Measurements from ENCODE around the gene KCNK1. TPM values are rescaled to one million over a fixed set of nuclear protein-coding genes. Genes with fewer than 3 reads are reported as not detected.

Gene KCNK1
- total RNA-seq, 1 experiment from 2014 or later = 60.6 TPM

GRCh38 chr1:233647073-233647472, 33.2 kb downstream of the KCNK1 start:
- TF ChIP-seq CTCF (conservative IDR thresholded peaks at IDR 0.05) (no peak), EZH2 (IDR thresholded peaks at IDR 0.05; ENCODE audit: low read depth) (no peak)
- POLR2A ChIA-PET (ENCODE audit: unreplicated experiment) = no interaction called here
- CTCF ChIA-PET = no interaction called here
- no peaks in the 10 kb centered on the region; the same call in 1 of the 2 replicates for H4K20me1 ChIP-seq (ENCODE audit: insufficient read depth)
- 0 out of 2 replicates have a peak, but pooled peaks cover 7% of the 10 kb centered on the region for H3K36me3 ChIP-seq (ENCODE audit: low read depth)
- H3K4me3 ChIP-seq = no peak overlapping the region
- intact Hi-C loops (cut with micrococcal nuclease; ENCODE audit: unreplicated experiment) = no loop called here
- no peaks in the 10 kb centered on the region for H3K9me2 ChIP-seq (ENCODE audit: insufficient read depth)
- peaks cover 86% of the 10 kb centered on the region for H3K79me2 ChIP-seq (ENCODE audit: low read depth)
- no peak overlapping the region for H3K27ac ChIP-seq
- no peak overlapping the region for H2AFZ ChIP-seq
- H3K27me3 ChIP-seq (ENCODE audit: insufficient read depth, low read depth) = no peaks in the 10 kb centered on the region
- H3K4me1 ChIP-seq (replicated peaks; ENCODE audit: insufficient read depth) = peaks cover 22% of the 10 kb centered on the region
- peaks cover 5% of the 10 kb centered on the region; the same call in 1 of the 2 replicates for H3F3A ChIP-seq (ENCODE audit: insufficient read depth, low read depth)
- H3K4me2 ChIP-seq = no peak overlapping the region
- BruUV-seq (replicated peaks) = no TSS peak
- H3K9me3 ChIP-seq (ENCODE audit: insufficient read depth, low read depth) = no peaks in the 10 kb centered on the region
- DNase-seq = no peak

DNA sequence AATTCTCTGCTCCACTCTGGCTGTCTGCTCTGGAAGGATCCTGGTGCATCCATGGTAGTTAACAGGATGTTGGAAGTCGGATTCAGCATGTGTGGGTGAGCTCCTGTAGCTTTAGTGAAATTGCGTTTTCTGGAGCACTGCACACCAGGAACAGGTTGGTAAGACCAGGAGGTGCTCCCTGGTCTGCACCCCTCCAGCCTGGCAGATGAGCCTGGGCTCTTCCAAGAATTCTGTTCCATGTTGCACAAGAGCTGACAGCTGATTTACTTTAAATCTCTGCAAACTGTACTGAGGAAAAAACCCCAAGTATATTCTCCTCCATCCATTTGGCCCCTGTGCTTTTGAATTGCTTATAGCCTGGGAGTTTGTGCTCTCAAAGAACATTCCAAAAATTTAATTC, 33.7 kb downstream of the KCNK1 start:
- Histone ChIP-seq H3K4me1 (replicated peaks; ENCODE audit: insufficient read depth) (peaks cover 27% of the 10 kb centered on the region), H3K9me2 (ENCODE audit: insufficient read depth) (no peaks in the 10 kb centered on the region), H3K27ac (no peak overlapping the region), H3K36me3 (ENCODE audit: low read depth) (0 out of 2 replicates have a peak, but pooled peaks cover 7% of the 10 kb centered on the region), H3F3A (ENCODE audit: insufficient read depth, low read depth) (peaks cover 11% of the 10 kb centered on the region; the same call in 1 of the 2 replicates), H4K20me1 (ENCODE audit: insufficient read depth) (no peaks in the 10 kb centered on the region; the same call in 1 of the 2 replicates), H3K79me2 (ENCODE audit: low read depth) (peaks cover 86% of the 10 kb centered on the region), H3K4me3 (no peak overlapping the region), H3K27me3 (ENCODE audit: insufficient read depth, low read depth) (no peaks in the 10 kb centered on the region), H2AFZ (no peak overlapping the region), H3K9me3 (ENCODE audit: insufficient read depth, low read depth) (no peaks in the 10 kb centered on the region), H3K4me2 (no peak overlapping the region)
- TF ChIP-seq CTCF (conservative IDR thresholded peaks at IDR 0.05) (no peak), EZH2 (IDR thresholded peaks at IDR 0.05; ENCODE audit: low read depth) (no peak)
- BruUV-seq (replicated peaks) = no TSS peak
- DNase-seq = no peak
- CTCF ChIA-PET = no interaction called here
- intact Hi-C loops (cut with micrococcal nuclease; ENCODE audit: unreplicated experiment) = no loop called here
- POLR2A ChIA-PET (ENCODE audit: unreplicated experiment) = no interaction called here

GRCh38 chr1:233651061-233651460, 37.2 kb downstream of the KCNK1 start:
- Histone ChIP-seq H3K27me3 (ENCODE audit: insufficient read depth, low read depth) (no peaks in the 10 kb centered on the region), H3K4me1 (replicated peaks; ENCODE audit: insufficient read depth) (peaks cover 62% of the 10 kb centered on the region), H3K27ac (no peak overlapping the region; the same call in 1 of the 2 replicates), H3K9me3 (ENCODE audit: insufficient read depth, low read depth) (no peaks in the 10 kb centered on the region), H4K20me1 (ENCODE audit: insufficient read depth) (no peaks in the 10 kb centered on the region), H3K79me2 (ENCODE audit: low read depth) (peaks cover 75% of the 10 kb centered on the region), H3K4me2 (no peak overlapping the region), H3K4me3 (no peak overlapping the region), H3K36me3 (ENCODE audit: low read depth) (0 out of 2 replicates have a peak, but pooled peaks cover 7% of the 10 kb centered on the region), H3K9me2 (ENCODE audit: insufficient read depth) (no peaks in the 10 kb centered on the region), H2AFZ (no peak overlapping the region), H3F3A (ENCODE audit: insufficient read depth, low read depth) (peaks cover 45% of the 10 kb centered on the region)
- no peak for DNase-seq
- no peak for TF ChIP-seq EZH2 (IDR thresholded peaks at IDR 0.05; ENCODE audit: low read depth)
- TF ChIP-seq CTCF (conservative IDR thresholded peaks at IDR 0.05) = no peak
- CTCF ChIA-PET = no interaction called here
- BruUV-seq (replicated peaks) = no TSS peak
- POLR2A ChIA-PET (ENCODE audit: unreplicated experiment) = no interaction called here
- intact Hi-C loops (cut with micrococcal nuclease; ENCODE audit: unreplicated experiment) = loop anchor here (10.0 kb wide), 2 partner anchors 206 to 254 kb away; partner anchors contain the start of gene SLC35F3
